Activated gamma-delta T cell treated with Interleukin-2 at 50 U/mL for 16 hours (primary cell): ENCODE measurements around the gene MRTFA.

ENCODE experiments used
- DNase-seq: peaks from one replicate; pipeline ENCODE4 v3.0.0-alpha.2; 2020

Gene MRTFA

GRCh38 chr22:40419718-40420117, 216.8 kb downstream of the MRTFA start:
- no peak for DNase-seq

GRCh38 chr22:40418366-40419201, 217.9 kb downstream of the MRTFA start:
- DNase-seq: no peak

GRCh38 chr22:40417881-40418280, 218.6 kb downstream of the MRTFA start:
- DNase-seq: no peak

GRCh38 chr22:40417041-40417440, 219.5 kb downstream of the MRTFA start:
- DNase-seq: no peak

- no peak for DNase-seq
Measured at GRCh38 chr22:40416636-40417035, 219.9 kb downstream of the MRTFA start.

GRCh38 chr22:40416267-40416570, 220.3 kb downstream of the MRTFA start:
- no peak for DNase-seq

- no peak for DNase-seq
Measured at GRCh38 chr22:40415531-40416266, 220.8 kb downstream of the MRTFA start.

GRCh38 chr22:40414838-40415505, 221.5 kb downstream of the MRTFA start:
- no peak for DNase-seq

- no peak for DNase-seq
Measured at GRCh38 chr22:40414311-40414710, 222.2 kb downstream of the MRTFA start.

GRCh38 chr22:40413873-40414272, 222.6 kb downstream of the MRTFA start:
- DNase-seq: no peak

GRCh38 chr22:40412441-40412840, 224.1 kb downstream of the MRTFA start:
- no peak for DNase-seq

GRCh38 chr22:40411506-40411861, 225.0 kb downstream of the MRTFA start:
- no peak for DNase-seq

GRCh38 chr22:40410731-40411505, 225.6 kb downstream of the MRTFA start:
- no peak for DNase-seq

- DNase-seq: no peak
Measured at GRCh38 chr22:40410272-40410671, 226.2 kb downstream of the MRTFA start.

- DNase-seq: no peak
Measured at GRCh38 chr22:40409613-40410113, 226.9 kb downstream of the MRTFA start.

GRCh38 chr22:40408718-40409612, 227.6 kb downstream of the MRTFA start:
- DNase-seq: no peak

GRCh38 chr22:40407831-40408717, 228.4 kb downstream of the MRTFA start:
- no peak for DNase-seq

- DNase-seq: no peak
Measured at GRCh38 chr22:40407021-40407761, 229.3 kb downstream of the MRTFA start.

GRCh38 chr22:40406063-40406890, 230.2 kb downstream of the MRTFA start:
- DNase-seq: no peak
